Large intestine (tissue), 3 donors: ENCODE measurements around the gene DCHS2. TPM values are rescaled to one million over a fixed set of nuclear protein-coding genes. Genes with fewer than 3 reads are reported as not detected.

Source experiments
- DNase-seq, 2 donors: peaks; one replicate each; pipeline versions ENCODE4 v3.0.0 to v3.0.0-alpha.2; 2013
- H3K27ac ChIP-seq: one replicate; pipeline ENCODE4 v1.5.1; 2013; ENCODE audit warnings: low read length
- H3K27me3 ChIP-seq: 2 replicates; pipeline ENCODE4 v1.6.1; 2013; ENCODE audit warnings: low read length; ENCODE audit not compliant: control insufficient read depth, insufficient read depth
- H3K36me3 ChIP-seq: 2 replicates; pipeline ENCODE4 v1.6.1; 2013; ENCODE audit warnings: low read length; ENCODE audit not compliant: control insufficient read depth, insufficient read depth
- H3K4me1 ChIP-seq: one replicate; pipeline ENCODE4 v1.6.1; 2013; ENCODE audit warnings: low read length; ENCODE audit not compliant: control insufficient read depth, insufficient read depth
- H3K4me3 ChIP-seq: one replicate; pipeline ENCODE4 v1.5.1; 2013; ENCODE audit warnings: low read length
- H3K9me3 ChIP-seq: one replicate; pipeline ENCODE4 v1.6.1; 2013; ENCODE audit warnings: mild to moderate bottlenecking, low read depth, low read length, moderate library complexity; ENCODE audit not compliant: control insufficient read depth
- WGBS: methylation state at CpG from one replicate; pipeline ENCODE4 v1.1.5; 2013; ENCODE audit warnings: low lambda C conversion rate; ENCODE audit not compliant: insufficient coverage; 5-methylcytosine and 5-hydroxymethylcytosine counted together
- polyA plus RNA-seq: library from polyadenylated mRNA; unstranded; fragments of 120-200 nt; gene quantifications from one replicate; pipeline ENCODE4 v1.2.1, GENCODE V29; 2013

Gene DCHS2
- polyA plus RNA-seq, 1 donor = 1.2 TPM

DNA sequence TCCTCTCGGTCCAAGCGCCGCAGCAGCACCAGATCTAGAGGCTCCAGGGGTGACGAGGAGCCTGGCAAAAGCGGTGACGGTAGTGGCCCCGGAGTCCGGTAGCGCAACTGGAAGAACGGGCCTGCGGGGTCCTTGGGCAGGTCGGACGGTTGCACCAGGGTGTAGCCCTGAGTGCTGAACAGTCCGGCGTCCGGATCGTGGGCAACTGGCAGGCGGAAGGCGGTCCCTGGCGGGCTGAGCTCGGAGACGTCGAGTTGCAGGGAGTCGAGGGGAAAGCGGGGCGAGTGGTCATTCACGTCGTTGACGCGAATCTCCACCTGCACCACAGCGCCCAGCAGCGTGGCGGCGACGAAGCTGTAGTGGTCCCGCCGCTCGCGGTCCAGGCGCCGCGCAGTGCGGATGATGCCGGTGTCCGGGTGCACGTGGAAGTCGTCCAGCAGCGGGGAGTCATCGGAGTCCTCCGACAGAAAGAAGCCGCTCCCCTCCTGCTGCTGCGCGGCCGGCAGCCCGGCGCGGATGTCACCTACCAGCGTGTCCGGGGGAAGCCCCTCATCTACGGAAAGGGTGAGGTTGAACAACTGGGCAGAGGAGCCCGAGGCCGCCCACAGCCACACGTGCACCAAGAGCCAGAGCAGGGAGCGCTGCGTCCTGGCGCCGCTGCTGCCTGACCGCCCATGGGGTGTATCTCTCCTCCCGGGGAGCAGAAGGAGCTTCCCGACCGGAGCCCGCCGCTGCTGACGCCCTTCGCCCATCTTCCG lies 837 bp downstream of the DCHS2 start:
- H3K27me3 ChIP-seq = peaks cover 77% of the 10 kb centered on the region
- H3K27ac ChIP-seq = no peak overlapping the region
- H3K4me3 ChIP-seq = peak overlapping the region; percentile 37
- peaks cover 15% of the 10 kb centered on the region for H3K9me3 ChIP-seq
- H3K36me3 ChIP-seq = no peaks in the 10 kb centered on the region
- no CpG with 5 or more reads among the region's 76 CpGs for WGBS
- peaks cover 15% of the 10 kb centered on the region for H3K4me1 ChIP-seq
- peak in 1 of 2 donors; percentile 55 for DNase-seq

DNA sequence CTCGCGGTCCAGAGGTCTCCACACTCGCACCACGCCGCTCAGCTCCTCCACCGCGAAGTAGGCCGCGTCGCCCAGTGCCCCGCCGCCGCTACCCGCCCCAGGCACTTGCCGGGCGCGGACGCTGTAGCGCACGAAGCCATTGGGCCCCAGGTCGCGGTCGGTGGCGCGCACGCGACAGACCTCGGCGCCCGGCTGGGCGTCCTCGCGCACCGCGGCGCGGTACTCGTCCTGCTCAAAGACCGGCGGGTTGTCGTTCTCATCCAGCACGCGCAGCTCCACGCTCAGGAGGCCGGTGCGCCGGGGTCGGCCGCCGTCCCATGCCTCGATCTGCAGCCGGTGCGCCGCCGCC lies 1.4 kb downstream of the DCHS2 start:
- Histone ChIP-seq H3K36me3 (no peaks in the 10 kb centered on the region), H3K9me3 (peaks cover 15% of the 10 kb centered on the region), H3K4me3 (peak overlapping the region; percentile 37), H3K4me1 (peaks cover 15% of the 10 kb centered on the region), H3K27ac (no peak overlapping the region), H3K27me3 (peaks cover 77% of the 10 kb centered on the region)
- peak in 1 of 2 donors; percentile 35 for DNase-seq
- no CpG with 5 or more reads among the region's 55 CpGs for WGBS

GRCh38 chr4:154489558-154490233 lies 1.9 kb downstream of the DCHS2 start:
- Histone ChIP-seq H3K27me3 (peaks cover 77% of the 10 kb centered on the region), H3K36me3 (no peaks in the 10 kb centered on the region), H3K4me1 (peaks cover 15% of the 10 kb centered on the region), H3K27ac (no peak overlapping the region), H3K9me3 (peaks cover 15% of the 10 kb centered on the region), H3K4me3 (no peak overlapping the region)
- no CpG with 5 or more reads among the region's 56 CpGs for WGBS
- no peak for DNase-seq

GRCh38 chr4:154487145-154487544 lies 4.5 kb downstream of the DCHS2 start:
- Histone ChIP-seq H3K4me1 (peaks cover 12% of the 10 kb centered on the region), H3K27me3 (peaks cover 65% of the 10 kb centered on the region), H3K9me3 (peaks cover 15% of the 10 kb centered on the region), H3K36me3 (no peaks in the 10 kb centered on the region), H3K27ac (no peak overlapping the region), H3K4me3 (no peak overlapping the region)
- DNase-seq = no peak
- no CpG with 5 or more reads among the region's 4 CpGs for WGBS

DNA sequence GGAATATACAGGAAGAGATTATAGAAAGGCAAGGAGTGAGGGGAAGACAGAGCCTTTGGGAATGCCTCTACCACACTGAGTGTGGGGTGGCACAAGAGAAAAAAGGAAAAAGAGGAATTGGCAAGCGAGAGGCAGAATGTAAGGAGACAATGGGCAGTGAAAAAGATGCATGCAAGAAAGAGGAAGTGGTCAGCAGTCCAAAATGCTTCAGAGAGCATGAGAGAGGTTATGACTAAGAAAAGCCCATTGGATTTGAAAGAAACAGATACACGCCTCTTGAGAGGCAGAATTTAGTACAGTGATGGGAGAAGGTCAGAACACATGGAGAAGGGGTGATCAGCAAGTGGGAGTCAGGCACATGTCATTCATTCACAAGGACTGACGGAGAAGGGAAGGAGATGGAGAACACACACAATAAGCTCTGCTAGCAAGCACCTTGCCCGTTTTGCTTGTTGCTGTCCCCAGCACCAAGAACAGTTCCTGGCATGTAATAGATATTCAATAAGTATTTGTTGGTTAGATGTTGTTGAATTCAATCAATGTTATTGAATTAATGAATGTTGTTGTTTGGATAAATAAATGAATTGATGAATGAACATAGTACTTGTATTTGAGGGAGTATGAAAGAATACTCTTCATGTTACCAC lies 6.3 kb downstream of the DCHS2 start:
- 81% methylated on average over 2 of the region's 4 CpGs for WGBS
- no peak for DNase-seq
- Histone ChIP-seq H3K4me3 (no peak overlapping the region), H3K9me3 (peaks cover 6% of the 10 kb centered on the region), H3K27me3 (peaks cover 46% of the 10 kb centered on the region), H3K4me1 (no peaks in the 10 kb centered on the region), H3K27ac (no peak overlapping the region), H3K36me3 (no peaks in the 10 kb centered on the region)

GRCh38 chr4:154478547-154478946 lies 13.1 kb downstream of the DCHS2 start:
- no peaks in the 10 kb centered on the region for H3K9me3 ChIP-seq
- H3K4me1 ChIP-seq = no peaks in the 10 kb centered on the region
- H3K4me3 ChIP-seq = no peak overlapping the region
- peaks cover 4% of the 10 kb centered on the region for H3K27me3 ChIP-seq
- WGBS = 100% methylated on average over 1 of the region's 4 CpGs
- no peak for DNase-seq
- no peaks in the 10 kb centered on the region for H3K36me3 ChIP-seq
- no peak overlapping the region for H3K27ac ChIP-seq

DNA sequence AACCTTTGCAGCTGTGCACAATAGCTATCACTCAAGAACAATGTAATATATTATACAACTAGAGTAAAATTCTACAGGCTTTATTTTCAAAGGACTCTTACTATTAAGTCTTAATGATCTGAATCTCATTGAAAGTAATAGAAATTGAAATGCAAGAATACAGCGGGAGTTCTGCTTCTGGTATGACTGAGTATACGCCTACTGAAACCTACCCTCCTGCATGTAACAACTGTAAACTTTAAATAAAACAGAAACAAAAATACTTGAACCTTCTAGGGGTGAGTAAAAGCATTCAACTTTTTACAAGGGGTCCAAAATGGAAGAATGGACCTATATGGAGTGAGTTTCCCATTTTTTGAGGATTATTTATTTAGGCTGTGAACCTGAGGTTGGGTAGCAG lies 13.5 kb downstream of the DCHS2 start:
- Histone ChIP-seq H3K27ac (no peak overlapping the region), H3K36me3 (no peaks in the 10 kb centered on the region), H3K27me3 (no peaks in the 10 kb centered on the region), H3K9me3 (no peaks in the 10 kb centered on the region), H3K4me1 (no peaks in the 10 kb centered on the region), H3K4me3 (no peak overlapping the region)
- no CpG with 5 or more reads among the region's 2 CpGs for WGBS
- no peak for DNase-seq

GRCh38 chr4:154476232-154476631 lies 15.4 kb downstream of the DCHS2 start:
- Histone ChIP-seq H3K27me3 (no peaks in the 10 kb centered on the region), H3K36me3 (no peaks in the 10 kb centered on the region), H3K9me3 (no peaks in the 10 kb centered on the region), H3K4me1 (no peaks in the 10 kb centered on the region), H3K27ac (no peak overlapping the region), H3K4me3 (no peak overlapping the region)
- WGBS = no CpG with 5 or more reads among the region's 1 CpG
- peak in 1 of 2 donors; percentile 30 for DNase-seq

DNA sequence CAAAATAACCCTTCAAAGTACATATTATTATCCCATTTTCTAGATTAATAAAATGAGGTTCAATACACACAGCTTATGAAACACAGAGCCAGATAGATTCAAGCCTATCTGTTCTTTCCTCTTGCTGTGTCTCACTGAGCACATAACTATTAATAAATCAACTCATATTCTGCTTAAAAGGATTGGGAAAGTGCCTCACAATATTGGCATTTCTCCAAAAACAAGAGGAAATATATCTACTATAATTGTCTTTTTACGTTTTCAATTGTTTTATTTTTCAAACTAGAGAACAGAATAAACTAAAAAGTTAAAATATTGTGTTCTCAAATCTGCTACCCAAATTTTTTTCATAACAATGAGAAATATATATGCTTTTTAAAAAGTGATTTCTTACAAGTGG lies 15.8 kb downstream of the DCHS2 start:
- WGBS = 63% methylated on average over 1 of the region's 1 CpG
- H3K27me3 ChIP-seq = no peaks in the 10 kb centered on the region
- no peaks in the 10 kb centered on the region for H3K4me1 ChIP-seq
- no peak overlapping the region for H3K27ac ChIP-seq
- no peak overlapping the region for H3K4me3 ChIP-seq
- no peak for DNase-seq
- H3K9me3 ChIP-seq = no peaks in the 10 kb centered on the region
- no peaks in the 10 kb centered on the region for H3K36me3 ChIP-seq

DNA sequence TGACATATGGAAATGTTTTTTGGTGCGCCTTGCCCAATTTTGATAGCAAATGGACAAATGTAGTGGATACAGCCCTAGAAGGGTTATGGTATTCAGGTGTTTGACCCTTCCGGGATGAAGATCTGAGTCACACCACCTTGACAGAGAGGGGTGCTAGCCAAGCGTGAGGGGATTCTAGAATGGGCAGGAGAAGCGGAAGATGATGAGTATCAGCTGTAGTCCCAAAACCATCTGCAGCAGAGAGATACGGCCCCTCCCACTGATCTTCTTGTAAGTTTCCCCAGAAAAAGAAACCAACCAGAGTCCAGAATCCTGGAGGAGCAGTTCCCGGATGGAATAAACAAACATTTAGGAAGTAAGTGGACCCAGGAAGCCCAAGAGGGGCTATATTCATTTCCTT lies 18.1 kb downstream of the DCHS2 start:
- Histone ChIP-seq H3K4me3 (no peak overlapping the region), H3K27me3 (peaks cover 3% of the 10 kb centered on the region), H3K9me3 (no peaks in the 10 kb centered on the region), H3K4me1 (no peaks in the 10 kb centered on the region), H3K27ac (no peak overlapping the region), H3K36me3 (no peaks in the 10 kb centered on the region)
- no peak for DNase-seq
- no CpG with 5 or more reads among the region's 6 CpGs for WGBS
